Upper lobe of left lung (tissue), 4 donors: ENCODE data around the gene ACAA2.

ENCODE experiments used
- CTCF ChIP-seq, 6 experiments: fragments of 450-650 bp in 4 of 6; fragments of 200-600 bp in 2 of 6; sonication (generic) in 2 of 6; IDR thresholded peaks; one replicate each; pipeline ENCODE4 v1.5.1; 2016 to 2019; ENCODE audit warnings: antibody characterized with exemption in 6 of 6
- POLR2A ChIP-seq, 4 donors: fragments of 450-650 bp; IDR thresholded peaks; one replicate each; pipeline ENCODE4 v1.5.1; 2016 to 2017; ENCODE audit warnings: antibody characterized with exemption in 4 of 4, mild to moderate bottlenecking in 2 of 4
- POLR2AphosphoS5 ChIP-seq, 2 donors: sonication (generic); formaldehyde crosslinking; IDR thresholded peaks; one replicate each; pipeline ENCODE4 v1.5.1; 2017; ENCODE audit warnings: antibody characterized with exemption in 2 of 2

- TF ChIP-seq CTCF (IDR thresholded peaks at IDR 0.05) = no peak
- no peak for TF ChIP-seq POLR2AphosphoS5 (IDR thresholded peaks at IDR 0.05)
- TF ChIP-seq POLR2A (IDR thresholded peaks at IDR 0.05) = no peak
These were observed 78.5 kb downstream of the ACAA2 start for GRCh38 chr18:49734836-49735235.
